K562 (cell line): ENCODE results near the gene BASP1. TPM values are rescaled to one million over a fixed set of nuclear protein-coding genes. Genes with fewer than 3 reads are reported as not detected.

Experiments used
- ATAC-seq: fragments of 200-7000 bp; cut with Tn5 transposase; 3 replicates; pipeline ENCODE4 v1.9.1; 2020; ENCODE audit warnings: moderate library complexity
- BruUV-seq: library from RNA; stranded (reverse); fragments of 400-500 nt; replicated peaks from 2 replicates; lab custom pipeline; 2021; lab: Mats Ljungman, UMichigan
- CTCF ChIA-PET: fragments of 300-600 bp; formaldehyde crosslinking; extraction: SDS; loops from one replicate; lab custom pipeline; 2021; ENCODE audit warnings: low intra/inter-chr PET ratio; lab: Yijun Ruan, JAX
- POLR2A ChIA-PET: fragments of 300-600, 350-650 bp; sonication (Branson Sonifier 250); formaldehyde crosslinking; extraction: SDS; loops from one replicate; lab custom pipeline; 2021; ENCODE audit warnings: antibody characterized with exemption, inconsistent platforms; lab: Yijun Ruan, JAX
- DNase-seq, 4 experiments: peaks; one replicate each; pipeline versions ENCODE4 v3.0.0 to v3.0.0-alpha.2; 2011 to 2018; ENCODE audit warnings: low spot score in 3 of 4, mixed read lengths in 3 of 4; ENCODE audit errors: extremely low read depth in 1 of 4
- FAIRE-seq: peaks from 2 replicates; lab custom pipeline; 2011; peaks lifted over from hg19 to GRCh38; lab: Jason Lieb, UNC
- H2AFZ ChIP-seq: 2 replicates; pipeline ENCODE4 v1.6.0; 2011; ENCODE audit warnings: low read depth, low read length, control low read depth, inconsistent platforms
- H3K27ac ChIP-seq: fragments of 200-600 bp; 3 replicates; pipeline ENCODE4 v1.8.0; 2011; ENCODE audit warnings: low read depth, mild to moderate bottlenecking, control low read depth, inconsistent platforms, low read length, moderate library complexity, mixed read lengths; ENCODE audit errors: extremely low read depth
- H3K27me3 ChIP-seq, 2 experiments: fragments of 300-600 bp in 1 of 2; 2 replicates in 1 of 2; 3 replicates in 1 of 2; pipeline versions ENCODE4 v1.6.0 to v1.8.0; 2011; ENCODE audit warnings: inconsistent platforms in 2 of 2, low read length in 2 of 2, mild to moderate bottlenecking in 1 of 2, mixed read lengths in 1 of 2, moderate library complexity in 1 of 2; ENCODE audit not compliant: control insufficient read depth in 2 of 2, insufficient read depth in 2 of 2
- H3K36me3 ChIP-seq: fragments of 300-600 bp; 3 replicates; pipeline ENCODE4 v1.8.0; 2011; ENCODE audit warnings: mild to moderate bottlenecking, low read length, inconsistent platforms; ENCODE audit not compliant: control insufficient read depth, insufficient read depth
- H3K4me1 ChIP-seq, 2 experiments: fragments of 200-600 bp in 1 of 2; replicated peaks in 1 of 2; 2 replicates in 1 of 2; 3 replicates in 1 of 2; pipeline versions ENCODE4 v1.5.1 to v1.8.0; 2011; ENCODE audit warnings: inconsistent platforms in 2 of 2, low read length in 2 of 2, mild to moderate bottlenecking in 1 of 2, mixed read lengths in 1 of 2, moderate library complexity in 1 of 2; ENCODE audit not compliant: control insufficient read depth in 2 of 2, insufficient read depth in 2 of 2
- H3K4me2 ChIP-seq: 2 replicates; pipeline ENCODE4 v1.6.1; 2011; ENCODE audit warnings: low read length, control low read depth, inconsistent platforms, mixed read lengths; ENCODE audit not compliant: insufficient read depth
- H3K4me3 ChIP-seq: fragments of 200-600 bp; sonication (generic), shearing (Covaris generic); 2 replicates; pipeline ENCODE4 v1.5.1; 2016; ENCODE audit warnings: control low read depth, inconsistent platforms
- H3K79me2 ChIP-seq: fragments of 200-600 bp; 3 replicates; pipeline ENCODE4 v1.8.0; 2011; ENCODE audit warnings: low read length, inconsistent platforms; ENCODE audit not compliant: control insufficient read depth, insufficient read depth
- H3K9ac ChIP-seq, 2 experiments: 2 replicates each; pipeline versions ENCODE4 v1.6.0 to v1.6.1; 2011; ENCODE audit warnings: low read depth in 2 of 2, low read length in 2 of 2, control low read depth in 1 of 2, inconsistent platforms in 1 of 2, mild to moderate bottlenecking in 1 of 2, mixed read lengths in 1 of 2; ENCODE audit not compliant: insufficient read depth in 1 of 2
- H3K9me1 ChIP-seq: one replicate; pipeline ENCODE4 v1.6.0; 2011; ENCODE audit warnings: inconsistent platforms, mild to moderate bottlenecking, low read length, moderate library complexity; ENCODE audit not compliant: control insufficient read depth, insufficient read depth
- H3K9me3 ChIP-seq: replicated peaks from 2 replicates; pipeline ENCODE4 v1.5.1; 2011; ENCODE audit warnings: low read depth, low read length, inconsistent platforms; ENCODE audit not compliant: control insufficient read depth, insufficient read depth
- H4K20me1 ChIP-seq: replicated peaks from 2 replicates; pipeline ENCODE4 v1.6.1; 2011; ENCODE audit warnings: low read length, inconsistent platforms, mixed read lengths; ENCODE audit not compliant: control insufficient read depth, insufficient read depth
- BCL6 ChIP-seq: fragments of 250-450 bp; sonication (Bioruptor Pico); IDR thresholded peaks from 2 replicates; pipeline ENCODE4 v1.4.0; 2020
- DNMT1 ChIP-seq: fragments of 450-650 bp; IDR thresholded peaks from 2 replicates; pipeline ENCODE4 v1.6.1; 2016; ENCODE audit warnings: antibody characterized with exemption, mild to moderate bottlenecking
- FOXP1 ChIP-seq: sonication (generic); formaldehyde crosslinking; IDR thresholded peaks from 2 replicates; pipeline ENCODE4 v1.8.0; 2022; ENCODE audit warnings: mild to moderate bottlenecking, missing genetic modification reagents
- LARP7 ChIP-seq: fragments of 450-650 bp; IDR thresholded peaks from 2 replicates; pipeline ENCODE4 v1.6.1; 2016
- MTA2 ChIP-seq: fragments of 450-650 bp; IDR thresholded peaks from 2 replicates; pipeline ENCODE4 v1.6.1; 2016; ENCODE audit warnings: low read depth
- RBBP5 ChIP-seq: fragments of 200-600 bp; sonication (generic); IDR thresholded peaks from 2 replicates; pipeline ENCODE4 v1.6.1; 2012; ENCODE audit warnings: borderline replicate concordance, mild to moderate bottlenecking, low read length, control low read depth, inconsistent platforms; ENCODE audit not compliant: insufficient read depth, poor library complexity, severe bottlenecking
- RFX7 ChIP-seq: fragments of 250-450 bp; sonication (Bioruptor Pico); IDR thresholded peaks from 2 replicates; pipeline ENCODE4 v1.5.1; 2021; ENCODE audit warnings: mild to moderate bottlenecking
- SLC30A9 ChIP-seq: fragments of 250-450 bp; sonication (Bioruptor Pico); IDR thresholded peaks from 2 replicates; pipeline ENCODE4 v1.8.0; 2022; ENCODE audit warnings: mild to moderate bottlenecking, moderate library complexity
- SMAD3 ChIP-seq: fragments of 450-650 bp; formaldehyde crosslinking; conservative IDR thresholded peaks from 2 replicates; pipeline ENCODE4 v1.4.0; 2020; ENCODE audit warnings: mild to moderate bottlenecking
- THRAP3 ChIP-seq: fragments of 450-650 bp; IDR thresholded peaks from 2 replicates; pipeline ENCODE4 v1.6.1; 2016; ENCODE audit warnings: mild to moderate bottlenecking, inconsistent platforms, borderline replicate concordance
- WGBS: fragments of 100-300 bp; shearing (Covaris generic); methylation state at CpG from one replicate; pipeline ENCODE4 v1.1.6; 2016; ENCODE audit warnings: low coverage, mixed read lengths; ENCODE audit not compliant: insufficient coverage; ENCODE audit errors: missing lambda C conversion rate; 5-methylcytosine and 5-hydroxymethylcytosine counted together
- in situ Hi-C: fragments of 300-500 bp; cut with MboI; formaldehyde crosslinking; loops from 4 replicates; pipeline ENCODE4 v1.15.0; 2018; ENCODE audit warnings: inconsistent platforms, mixed read lengths
- intact Hi-C: fragments of 100-400 bp; cut with micrococcal nuclease; formaldehyde crosslinking; loops from 2 replicates; pipeline ENCODE4 v1.14.2; 2022
- polyA plus RNA-seq, 8 experiments: library from polyadenylated mRNA; depleted of rRNA in 4 of 8; stranded (reverse) in 5 of 8; unstranded in 3 of 8; fragments of >200 nt; fragmentation: Nextera tagmentation in 2 of 8; fragmentation: Illumina TruSeq in 1 of 8; extraction: Ambion mirVana in 2 of 8; extraction: Trizol in 1 of 8; gene quantifications; 2 replicates each; pipeline versions ENCODE4 v1.2.1 to v1.2.3, GENCODE V29; 2011 to 2014; ENCODE audit warnings: inconsistent platforms in 1 of 8, missing spikeins in 1 of 8
- total RNA-seq, 7 experiments: library from RNA; depleted of rRNA in 6 of 7; stranded (reverse); fragments of >200 nt in 6 of 7; fragmentation: Illumina TruSeq in 2 of 7; extraction: Trizol in 2 of 7; gene quantifications; 2 replicates each; pipeline versions ENCODE4 v1.2.1 to v1.2.3, GENCODE V29; 2011 to 2021; ENCODE audit warnings: low replicate concordance in 1 of 7
- TF ChIP-seq, protein P1 (sequence below): fragments of 150-350 bp; IDR thresholded peaks from 2 replicates; pipeline ENCODE4 v1.6.1; 2014; ENCODE audit warnings: low read depth, mild to moderate bottlenecking, low read length, borderline replicate concordance

BASP1 gene
- total and polyA plus RNA-seq, 9 of the 15 experiments (the other 6 are each of a cell fraction or from before 2014, with no cell fraction given): 0.22 TPM; not detected in 8

DNA sequence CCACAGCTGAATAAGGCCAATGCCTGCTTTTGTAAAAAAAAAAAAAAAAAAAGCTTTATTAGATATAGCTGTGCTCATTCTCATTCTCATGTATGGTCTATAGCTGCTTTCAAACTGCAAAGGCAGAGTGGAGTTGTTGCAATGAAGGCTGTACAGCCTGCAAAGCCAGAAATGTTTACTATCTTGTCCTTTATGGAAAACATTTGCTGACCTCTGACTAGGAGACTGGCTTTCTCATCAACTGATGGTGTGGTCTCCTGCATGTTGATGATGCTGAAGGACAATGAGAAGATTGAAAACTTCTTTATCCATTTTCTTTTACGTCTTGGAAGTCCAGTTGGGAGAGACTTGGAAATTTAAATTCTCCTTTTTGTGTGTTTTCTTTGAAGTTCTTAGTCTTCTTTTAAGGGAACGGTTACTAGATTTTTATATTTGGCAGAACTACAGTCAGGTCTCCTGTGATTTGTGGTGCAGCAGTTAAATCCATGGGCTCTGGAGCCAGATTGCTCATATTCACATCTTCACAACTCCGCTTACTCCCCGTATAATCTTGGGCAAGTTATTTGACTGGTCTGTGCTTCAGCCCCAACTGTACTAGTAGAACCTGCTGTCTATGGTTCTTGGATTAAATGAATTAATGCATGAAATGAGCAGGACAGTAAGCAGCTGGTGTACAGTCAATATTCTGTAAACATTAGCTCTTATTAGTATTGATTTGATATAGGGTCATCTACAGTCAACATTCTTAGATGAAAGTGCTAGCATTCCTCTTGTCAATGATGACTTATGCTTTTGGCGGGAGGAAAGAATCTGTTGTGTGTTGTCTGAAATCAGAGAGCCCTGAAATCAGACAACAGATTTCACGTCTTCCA is 39.7 kb upstream of the BASP1 start:
- Histone ChIP-seq H3K79me2 (no peaks in the 10 kb centered on the region), H3K27ac (no peak overlapping the region), H3K4me3 (no peak overlapping the region), H3K4me1 (no peaks in the 10 kb centered on the region), H3K9ac (no peak overlapping the region), H3K36me3 (no peaks in the 10 kb centered on the region), H4K20me1 (no peaks in the 10 kb centered on the region), H3K9me3 (no peaks in the 10 kb centered on the region), H2AFZ (no peak overlapping the region), H3K4me2 (no peak overlapping the region), H3K27me3 (no peaks in the 10 kb centered on the region), H3K9me1 (no peaks in the 10 kb centered on the region)
- WGBS: 0% methylated on average over 6 of the region's 6 CpGs
- TF ChIP-seq BCL6 (no peak), RFX7 (CRISPR knock-in tag) (no peak), SLC30A9 (no peak), RBBP5 (no peak), FOXP1 (CRISPR knock-in tag) (no peak), LARP7 (no peak), SMAD3 (CRISPR knock-in tag) (no peak), MTA2 (no peak), DNMT1 (no peak), THRAP3 (no peak)
- TF ChIP-seq, protein P1, sequence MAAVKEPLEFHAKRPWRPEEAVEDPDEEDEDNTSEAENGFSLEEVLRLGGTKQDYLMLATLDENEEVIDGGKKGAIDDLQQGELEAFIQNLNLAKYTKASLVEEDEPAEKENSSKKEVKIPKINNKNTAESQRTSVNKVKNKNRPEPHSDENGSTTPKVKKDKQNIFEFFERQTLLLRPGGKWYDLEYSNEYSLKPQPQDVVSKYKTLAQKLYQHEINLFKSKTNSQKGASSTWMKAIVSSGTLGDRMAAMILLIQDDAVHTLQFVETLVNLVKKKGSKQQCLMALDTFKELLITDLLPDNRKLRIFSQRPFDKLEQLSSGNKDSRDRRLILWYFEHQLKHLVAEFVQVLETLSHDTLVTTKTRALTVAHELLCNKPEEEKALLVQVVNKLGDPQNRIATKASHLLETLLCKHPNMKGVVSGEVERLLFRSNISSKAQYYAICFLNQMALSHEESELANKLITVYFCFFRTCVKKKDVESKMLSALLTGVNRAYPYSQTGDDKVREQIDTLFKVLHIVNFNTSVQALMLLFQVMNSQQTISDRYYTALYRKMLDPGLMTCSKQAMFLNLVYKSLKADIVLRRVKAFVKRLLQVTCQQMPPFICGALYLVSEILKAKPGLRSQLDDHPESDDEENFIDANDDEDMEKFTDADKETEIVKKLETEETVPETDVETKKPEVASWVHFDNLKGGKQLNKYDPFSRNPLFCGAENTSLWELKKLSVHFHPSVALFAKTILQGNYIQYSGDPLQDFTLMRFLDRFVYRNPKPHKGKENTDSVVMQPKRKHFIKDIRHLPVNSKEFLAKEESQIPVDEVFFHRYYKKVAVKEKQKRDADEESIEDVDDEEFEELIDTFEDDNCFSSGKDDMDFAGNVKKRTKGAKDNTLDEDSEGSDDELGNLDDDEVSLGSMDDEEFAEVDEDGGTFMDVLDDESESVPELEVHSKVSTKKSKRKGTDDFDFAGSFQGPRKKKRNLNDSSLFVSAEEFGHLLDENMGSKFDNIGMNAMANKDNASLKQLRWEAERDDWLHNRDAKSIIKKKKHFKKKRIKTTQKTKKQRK: no peak
- CTCF ChIA-PET: no interaction called here
- intact Hi-C loops (no loop called here), in situ Hi-C loops (no loop called here)
- DNase-seq: no peak
- ATAC-seq: no peak
- no peak for FAIRE-seq
- no TSS peak for BruUV-seq
- POLR2A ChIA-PET: no interaction called here
